Nephron (organoid): ENCODE data around the gene DNAAF8.

Experiments
- H3K27ac Mint-ChIP-seq, 3 experiments: 2 replicates each; pipeline ENCODE4 v1.8.0; 2020; ENCODE audit warnings: mixed read lengths in 3 of 3, mild to moderate bottlenecking in 2 of 3, moderate library complexity in 1 of 3
- H3K27me3 Mint-ChIP-seq: 2 replicates; pipeline ENCODE4 v1.8.0; 2021; ENCODE audit warnings: low read depth, mild to moderate bottlenecking, moderate library complexity, mixed read lengths
- H3K36me3 Mint-ChIP-seq: 2 replicates; pipeline ENCODE4 v1.8.0; 2020; ENCODE audit warnings: low read depth, mixed read lengths
- H3K4me1 Mint-ChIP-seq: 2 replicates; pipeline ENCODE4 v1.8.0; 2020; ENCODE audit warnings: mixed read lengths
- H3K4me3 Mint-ChIP-seq, 3 experiments: 2 replicates each; pipeline ENCODE4 v1.8.0; 2020; ENCODE audit warnings: mild to moderate bottlenecking in 3 of 3, mixed read lengths in 3 of 3, moderate library complexity in 2 of 3
- H3K9me3 Mint-ChIP-seq: 2 replicates; pipeline ENCODE4 v1.8.0; 2020; ENCODE audit warnings: mixed read lengths
- CTCF ChIP-seq, 3 experiments: fragments of 200-600 bp; sonication (generic); IDR thresholded peaks; one replicate each; pipeline ENCODE4 v1.5.0; 2021; ENCODE audit warnings: antibody characterized with exemption in 3 of 3; ENCODE audit not compliant: unreplicated experiment in 3 of 3

DNAAF8 gene

GRCh38 chr16:4792951-4793513 is 58.7 kb downstream of the DNAAF8 start:
- no peak overlapping the region for H3K27ac Mint-ChIP-seq
- no peaks in the 10 kb centered on the region for H3K9me3 Mint-ChIP-seq
- no peaks in the 10 kb centered on the region for H3K4me1 Mint-ChIP-seq
- peaks cover 4% of the 10 kb centered on the region for H3K36me3 Mint-ChIP-seq
- no peaks in the 10 kb centered on the region for H3K27me3 Mint-ChIP-seq
- no peak for TF ChIP-seq CTCF (IDR thresholded peaks at IDR 0.05; ENCODE audit: unreplicated experiment in 3 of 3)
- H3K4me3 Mint-ChIP-seq = no peak overlapping the region

GRCh38 chr16:4795181-4795827 is 61.0 kb downstream of the DNAAF8 start, which contains the start of gene SMIM22:
TSS of gene SMIM22 (plus strand) at chr16:4795369. CDS start at chr16:4795735, 366 bp downstream.
- H3K36me3 Mint-ChIP-seq = peaks cover 4% of the 10 kb centered on the region
- TF ChIP-seq CTCF (IDR thresholded peaks at IDR 0.05; ENCODE audit: unreplicated experiment in 3 of 3) = no peak
- H3K4me3 Mint-ChIP-seq = no peak within 1 kb of the TSS
- no peaks in the 10 kb centered on the region for H3K9me3 Mint-ChIP-seq
- H3K4me1 Mint-ChIP-seq = peaks cover under 1% of the 10 kb centered on the region
- no peak within 1 kb of the TSS for H3K27ac Mint-ChIP-seq
- H3K27me3 Mint-ChIP-seq = no peaks in the 10 kb centered on the region

- Mint-ChIP-seq H3K36me3 (peaks cover 4% of the 10 kb centered on the region), H3K4me1 (peaks cover 6% of the 10 kb centered on the region), H3K27me3 (no peaks in the 10 kb centered on the region), H3K4me3 (no peak overlapping the region), H3K27ac (no peak overlapping the region), H3K9me3 (no peaks in the 10 kb centered on the region)
- TF ChIP-seq CTCF (IDR thresholded peaks at IDR 0.05; ENCODE audit: unreplicated experiment in 3 of 3) = no peak
Measured at GRCh38 chr16:4795828-4796572, 61.7 kb downstream of the DNAAF8 start.

- H3K36me3 Mint-ChIP-seq = peaks cover 4% of the 10 kb centered on the region
- no peak overlapping the region for H3K27ac Mint-ChIP-seq
- TF ChIP-seq CTCF (IDR thresholded peaks at IDR 0.05; ENCODE audit: unreplicated experiment in 3 of 3) = no peak
Measured at GRCh38 chr16:4796982-4797804, 62.9 kb downstream of the DNAAF8 start.

GRCh38 chr16:4797805-4798252 is 63.5 kb downstream of the DNAAF8 start:
- H3K4me3 Mint-ChIP-seq = no peak overlapping the region
- H3K27me3 Mint-ChIP-seq = no peaks in the 10 kb centered on the region
- H3K27ac Mint-ChIP-seq = no peak overlapping the region
- H3K9me3 Mint-ChIP-seq = no peaks in the 10 kb centered on the region
- peaks cover 6% of the 10 kb centered on the region for H3K4me1 Mint-ChIP-seq
- H3K36me3 Mint-ChIP-seq = peaks cover 4% of the 10 kb centered on the region
- TF ChIP-seq CTCF (IDR thresholded peaks at IDR 0.05; ENCODE audit: unreplicated experiment in 3 of 3) = no peak

More at GRCh38 chr16:4796982-4797804, 62.9 kb downstream of the DNAAF8 start:
- Mint-ChIP-seq H3K4me1 (peaks cover 6% of the 10 kb centered on the region), H3K9me3 (no peaks in the 10 kb centered on the region), H3K4me3 (no peak overlapping the region), H3K27me3 (no peaks in the 10 kb centered on the region)
